ENCODE measurements around the gene COMMD10.
A peak's percentile ranks its signal among the peaks of the same experiment; 100 is the strongest.

Gene COMMD10

GRCh38 chr5:116272281-116272941, 187.6 kb downstream of the COMMD10 start:
- peak; percentile 30 for TF ChIP-seq CTCF (IDR thresholded peaks at IDR 0.05; ENCODE audit: low read depth, low read length)
- peak; percentile 64 to 69 for DNase-seq (ENCODE audit: low read depth in 2 of 2)
- no peak overlapping the region for H3K4me3 ChIP-seq (replicated peaks in 1 of 2; ENCODE audit: low read depth in 2 of 2, low read length in 2 of 2)

GRCh38 chr5:116273448-116274242, 188.8 kb downstream of the COMMD10 start:
- H3K4me3 ChIP-seq (replicated peaks in 1 of 2; ENCODE audit: low read depth in 2 of 2, low read length in 2 of 2): no peak overlapping the region
- peak; percentile 3 to 43 for DNase-seq (ENCODE audit: low read depth in 2 of 2)
- TF ChIP-seq CTCF (IDR thresholded peaks at IDR 0.05; ENCODE audit: low read depth, low read length): no peak

GRCh38 chr5:116274251-116274650, 189.4 kb downstream of the COMMD10 start:
- TF ChIP-seq CTCF (IDR thresholded peaks at IDR 0.05; ENCODE audit: low read depth, low read length): no peak
- H3K4me3 ChIP-seq (replicated peaks in 1 of 2; ENCODE audit: low read depth in 2 of 2, low read length in 2 of 2): no peak overlapping the region
- DNase-seq (ENCODE audit: low read depth in 2 of 2): no peak

DNA sequence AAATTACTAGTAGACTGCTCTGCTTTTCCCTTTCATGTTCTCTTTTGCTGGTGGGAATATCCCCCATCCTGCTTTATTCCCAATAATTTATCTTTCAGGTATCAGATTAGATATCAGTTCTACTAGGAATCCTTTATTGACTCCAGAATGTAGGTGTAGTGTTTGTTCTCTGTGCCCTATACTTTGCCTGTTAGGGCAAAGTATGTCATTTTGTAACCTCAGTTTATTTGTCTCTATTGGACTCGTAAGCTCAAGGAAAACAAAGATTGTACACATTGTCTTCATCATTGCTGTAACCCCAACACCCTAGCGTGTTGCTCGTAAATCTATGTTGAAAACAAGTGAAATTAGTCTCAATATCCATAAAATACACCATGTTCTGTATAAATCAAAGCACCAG, 190.5 kb downstream of the COMMD10 start:
- no peak for DNase-seq (ENCODE audit: low read depth in 2 of 2)
- TF ChIP-seq CTCF (IDR thresholded peaks at IDR 0.05; ENCODE audit: low read depth, low read length): no peak
- H3K4me3 ChIP-seq (replicated peaks in 1 of 2; ENCODE audit: low read depth in 2 of 2, low read length in 2 of 2): no peak overlapping the region

DNA sequence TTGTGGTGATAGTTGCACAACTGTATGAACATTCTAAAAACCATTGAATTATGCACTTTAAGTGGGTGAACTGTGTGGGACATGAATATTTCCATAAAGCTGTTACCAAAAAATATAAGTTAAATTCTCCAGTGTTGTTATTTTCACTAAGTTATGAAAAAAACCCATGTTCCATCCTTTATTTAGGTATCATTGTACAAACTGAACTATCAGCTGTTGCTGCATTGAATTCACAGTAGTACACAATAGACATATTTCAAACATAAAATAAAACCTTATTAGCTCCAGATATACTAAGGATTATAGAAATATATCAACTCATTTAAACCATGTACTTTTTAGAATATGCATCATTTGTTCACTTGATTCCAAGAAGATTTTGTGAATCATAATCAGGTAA, 192.1 kb downstream of the COMMD10 start:
- TF ChIP-seq CTCF (IDR thresholded peaks at IDR 0.05; ENCODE audit: low read depth, low read length): no peak
- H3K4me3 ChIP-seq (replicated peaks in 1 of 2; ENCODE audit: low read depth in 2 of 2, low read length in 2 of 2): no peak overlapping the region
- DNase-seq (ENCODE audit: low read depth in 2 of 2): no peak

DNA sequence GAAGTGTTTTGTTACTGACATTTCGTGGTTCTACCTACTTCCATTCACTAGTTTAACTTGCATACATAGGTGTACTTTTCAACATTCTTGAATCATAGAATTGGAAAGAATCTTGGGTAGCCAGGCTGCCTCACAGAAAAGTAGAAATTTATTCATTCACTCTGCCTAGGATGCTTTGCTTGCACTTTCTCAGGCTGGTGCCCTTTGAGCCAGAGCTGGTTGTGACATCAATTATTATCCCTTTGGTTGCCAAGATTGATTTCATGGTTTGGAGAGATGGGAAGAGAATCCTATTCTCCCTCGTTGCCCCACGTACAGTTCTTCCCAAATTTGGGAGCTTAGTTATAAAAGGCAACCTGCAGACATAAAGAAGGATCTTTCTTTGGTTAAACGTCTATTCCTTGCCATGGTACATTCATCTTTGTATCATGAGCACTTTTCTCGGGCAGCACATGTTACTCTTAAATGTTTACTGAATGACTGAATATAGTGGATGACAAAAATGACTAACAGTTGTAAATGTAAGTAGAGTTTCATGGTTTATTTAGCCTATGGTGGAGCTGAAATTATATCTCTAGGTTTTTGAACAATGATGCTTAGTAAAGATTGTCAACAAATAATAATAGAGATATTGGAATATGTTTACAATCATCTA, 195.5 kb downstream of the COMMD10 start:
- H3K4me3 ChIP-seq (replicated peaks in 1 of 2; ENCODE audit: low read depth in 2 of 2, low read length in 2 of 2): no peak overlapping the region
- TF ChIP-seq CTCF (IDR thresholded peaks at IDR 0.05; ENCODE audit: low read depth, low read length): no peak
- DNase-seq (ENCODE audit: low read depth in 2 of 2): no peak

Data from cardiac fibroblast (primary cell).